NCI-H226 (cell line): Measurements from ENCODE around the gene OR10G7.

Experiments
- DNase-seq: peaks from one replicate; pipeline ENCODE4 v3.0.0-alpha.2; 2015

OR10G7 gene, protein sequence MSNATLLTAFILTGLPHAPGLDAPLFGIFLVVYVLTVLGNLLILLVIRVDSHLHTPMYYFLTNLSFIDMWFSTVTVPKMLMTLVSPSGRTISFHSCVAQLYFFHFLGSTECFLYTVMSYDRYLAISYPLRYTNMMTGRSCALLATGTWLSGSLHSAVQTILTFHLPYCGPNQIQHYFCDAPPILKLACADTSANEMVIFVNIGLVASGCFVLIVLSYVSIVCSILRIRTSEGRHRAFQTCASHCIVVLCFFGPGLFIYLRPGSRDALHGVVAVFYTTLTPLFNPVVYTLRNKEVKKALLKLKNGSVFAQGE

DNA sequence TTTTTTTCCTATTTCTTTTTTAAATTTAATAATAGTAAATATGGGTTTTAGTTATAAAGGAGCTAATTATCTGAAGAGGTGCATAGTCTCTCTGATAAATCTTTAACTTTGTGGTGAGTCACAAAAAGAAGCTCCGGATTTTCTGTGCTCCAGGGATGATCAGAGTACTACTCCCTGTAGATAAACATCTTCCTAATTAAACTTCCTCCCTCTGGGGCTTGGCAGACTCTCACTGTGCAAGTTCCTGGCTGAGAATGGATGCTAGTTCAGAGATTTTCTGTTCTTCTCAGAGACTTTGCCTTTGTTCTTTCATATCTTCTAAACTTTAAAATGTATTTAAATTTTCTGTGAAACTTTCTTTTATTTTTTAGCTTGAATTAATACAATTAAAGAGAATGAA, at the start of gene OR10G7:
Gene OR10G7 (minus strand): TSS at position 72 of the 400 bp plus-strand sequence. CDS start 2,324 bp downstream, outside the sequence.
- DNase-seq = no peak

DNA sequence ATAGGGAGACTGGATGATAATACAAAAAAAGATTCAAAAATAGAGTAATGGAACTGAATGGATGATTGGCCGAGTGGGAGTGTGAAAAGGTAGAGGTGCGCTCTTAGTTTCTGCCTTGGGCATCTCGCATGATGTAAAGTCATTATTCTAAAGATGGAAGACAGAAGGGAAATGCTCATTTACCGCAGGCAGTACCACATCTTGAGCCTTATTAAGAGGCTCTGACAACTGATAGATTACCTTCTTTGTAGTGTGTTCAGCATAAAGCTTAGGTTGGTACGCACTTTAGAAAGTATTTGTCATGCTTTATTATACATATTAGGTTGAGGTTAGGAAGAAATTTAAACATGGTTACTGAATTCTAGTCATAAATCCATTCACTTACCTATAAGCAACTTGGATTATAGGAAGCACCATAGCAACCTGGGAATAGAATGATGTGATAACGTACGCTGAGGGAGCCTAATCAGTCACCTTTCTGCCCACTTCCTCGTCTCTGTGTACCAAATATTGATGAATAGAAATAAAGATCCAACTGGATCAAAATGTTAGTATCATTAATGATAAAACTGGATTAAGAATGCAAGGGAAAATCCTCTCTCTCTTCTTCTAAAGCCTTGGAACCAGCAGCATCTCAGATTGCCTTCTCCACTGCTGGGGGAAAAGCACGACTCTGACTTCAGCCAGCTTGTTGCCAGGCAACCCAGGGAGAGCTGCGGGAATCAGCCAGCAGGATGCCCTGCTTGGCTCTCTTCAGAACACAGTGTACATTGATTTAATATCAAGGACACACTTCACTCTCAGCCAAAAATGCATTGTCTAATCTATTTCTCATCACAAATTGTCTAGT, 45.1 kb upstream of the OR10G7 start:
- no peak for DNase-seq

DNA sequence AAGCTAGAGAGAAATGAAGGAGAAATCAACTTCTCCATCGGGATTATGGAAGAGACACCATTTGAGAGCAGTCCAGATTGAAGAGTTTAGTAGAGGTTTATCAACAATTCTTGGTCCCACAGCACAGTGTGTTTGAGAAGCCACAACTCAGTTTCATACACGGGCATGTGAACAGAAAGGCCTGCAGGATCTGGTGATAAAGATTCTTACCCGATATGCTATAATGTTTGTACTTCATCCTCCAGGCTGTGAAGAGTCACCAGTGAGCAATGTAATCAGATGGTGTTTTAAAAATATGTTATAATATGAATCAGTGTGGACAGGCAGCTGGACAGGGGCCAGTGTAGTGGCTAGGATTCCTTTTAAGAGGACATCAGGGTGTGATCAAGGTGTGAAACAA, 44.5 kb upstream of the OR10G7 start:
- no peak for DNase-seq

DNA sequence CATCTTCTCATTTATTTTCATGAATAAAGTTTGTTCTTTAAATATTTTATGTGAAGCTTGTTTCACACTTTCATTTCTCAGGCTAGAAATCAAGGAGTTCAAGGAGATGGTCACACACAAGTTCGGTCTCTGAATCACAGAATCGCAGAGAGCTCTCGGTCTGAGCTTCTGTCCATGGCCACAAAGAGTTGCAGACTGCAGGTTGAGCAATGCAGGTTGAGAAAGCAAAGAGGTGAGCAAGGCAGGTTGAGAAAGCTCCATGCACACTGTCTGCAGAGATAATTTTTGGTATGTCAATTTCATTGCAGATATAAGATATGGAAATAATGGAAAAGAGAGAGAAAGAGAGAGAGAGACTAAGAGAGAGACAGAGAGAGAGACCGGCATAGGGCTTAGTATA, 41.2 kb upstream of the OR10G7 start:
- DNase-seq = no peak

DNA sequence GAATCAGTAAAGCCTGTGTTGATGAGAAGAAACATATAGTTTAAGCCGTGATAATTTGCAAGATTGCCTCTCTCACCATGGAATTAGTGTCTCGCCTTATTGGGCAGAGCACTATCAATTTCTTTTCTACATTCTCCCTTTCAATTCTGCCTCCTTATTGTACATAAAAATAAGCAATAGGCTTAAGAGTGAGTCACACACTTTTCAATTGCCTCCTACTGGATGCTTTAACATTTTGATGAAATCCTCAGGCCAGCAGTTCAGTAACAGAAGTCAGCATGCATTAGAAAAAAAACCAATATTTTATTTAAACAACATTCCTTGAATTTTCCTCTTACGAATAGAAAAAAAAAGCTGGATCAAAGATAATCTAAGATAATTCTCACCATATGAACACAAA, 40.4 kb upstream of the OR10G7 start:
- no peak for DNase-seq

DNA sequence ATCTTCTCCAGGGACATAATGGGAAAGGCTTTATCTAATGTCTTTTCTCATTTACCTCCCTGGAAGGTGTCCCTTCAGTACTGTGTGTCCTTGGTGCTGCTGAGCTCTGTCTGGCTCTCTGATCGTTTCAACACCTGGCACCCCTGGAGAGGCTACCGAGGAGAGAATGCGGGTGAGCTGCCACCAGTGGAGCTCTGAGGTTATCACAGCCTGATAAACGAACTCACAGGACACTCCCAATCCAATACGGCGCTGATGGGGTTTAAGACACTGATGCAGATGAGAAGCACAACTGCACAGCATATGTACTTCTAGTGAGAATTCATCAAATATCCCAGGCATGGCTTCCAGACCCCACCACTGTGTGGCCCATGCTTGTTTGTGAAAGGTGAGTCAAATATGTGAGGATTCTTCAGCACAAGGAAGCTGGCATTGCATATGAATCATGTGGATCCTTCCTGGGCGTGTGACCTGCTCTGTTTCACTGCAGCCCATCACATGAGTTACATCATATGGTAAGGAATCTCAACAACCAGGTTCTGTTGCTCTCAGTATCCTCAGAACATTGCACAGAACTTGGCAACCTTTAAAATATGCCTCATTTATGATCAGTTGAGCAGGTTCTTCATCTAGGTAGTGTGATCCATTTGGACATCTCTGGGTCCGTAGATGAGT, 39.3 kb upstream of the OR10G7 start:
- no peak for DNase-seq

DNA sequence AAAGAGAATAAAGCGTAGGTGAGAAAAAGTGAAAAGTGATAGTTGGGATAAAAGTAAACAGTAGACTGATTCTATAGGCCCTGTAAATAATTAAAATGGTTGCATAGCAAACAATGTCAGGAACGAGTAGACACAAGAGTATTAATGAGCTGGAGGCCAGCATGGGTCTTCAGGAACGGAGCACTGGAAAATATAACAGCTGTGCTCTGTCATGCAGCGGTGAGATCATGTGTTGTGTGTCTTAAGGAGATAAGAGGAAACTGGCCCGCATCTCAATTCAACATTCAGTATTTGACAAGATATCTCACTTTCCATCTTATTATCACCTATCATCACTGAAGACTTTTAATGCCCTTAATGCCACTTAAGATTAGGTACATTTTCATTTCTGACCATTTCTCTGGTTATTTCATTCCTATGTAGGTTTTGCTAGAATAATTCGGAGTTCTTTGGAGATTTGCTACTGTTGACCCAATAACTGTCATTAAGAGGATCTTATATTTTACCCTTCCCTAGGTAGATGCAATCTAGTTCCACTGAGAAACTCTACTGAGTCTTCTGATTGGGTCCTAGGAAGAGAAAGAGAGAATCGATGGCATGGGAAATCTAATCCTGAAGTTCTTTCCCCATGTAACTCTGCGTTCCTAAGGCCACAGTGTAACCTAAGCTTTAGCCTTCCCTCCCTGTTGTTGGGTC, 38.7 kb upstream of the OR10G7 start:
- DNase-seq = no peak

DNA sequence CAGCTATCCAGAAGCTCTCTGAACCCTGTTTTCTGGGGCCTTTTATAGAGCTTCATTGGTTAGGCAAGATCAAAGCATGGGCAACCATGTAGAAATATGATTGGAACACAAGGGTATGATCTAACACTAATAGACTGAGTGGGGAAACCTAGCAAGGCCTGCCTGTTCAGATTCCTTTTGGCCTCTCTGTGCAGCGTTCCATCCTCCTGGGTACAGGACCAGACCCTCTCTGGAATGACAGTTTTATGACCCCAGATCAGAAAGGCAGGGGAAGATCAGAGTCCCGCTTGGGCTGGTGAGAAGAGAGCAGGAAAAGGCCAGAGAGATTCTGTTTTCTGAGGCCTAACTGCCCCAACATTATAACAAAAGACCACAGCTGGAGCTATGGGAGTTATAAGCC, 37.5 kb upstream of the OR10G7 start:
- no peak for DNase-seq

DNA sequence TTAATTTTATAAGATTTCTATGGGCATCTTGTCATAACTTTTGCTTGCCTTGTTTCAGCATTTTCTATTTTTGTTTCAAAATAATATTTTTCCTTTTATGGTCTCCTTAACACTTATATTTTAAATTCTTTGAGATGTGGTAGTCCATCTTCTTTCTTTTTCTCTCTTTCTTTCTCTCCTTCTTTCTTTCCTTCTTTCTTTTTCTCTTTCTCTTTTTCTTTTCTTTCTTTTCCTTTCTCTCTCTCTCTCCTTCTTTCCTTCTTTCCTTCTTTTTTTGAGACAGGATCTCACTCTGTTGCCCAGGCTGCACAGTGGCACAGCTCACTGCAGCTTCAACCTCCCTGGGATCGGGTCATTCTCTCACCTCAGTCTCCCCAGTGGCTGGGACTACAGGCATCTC, 36.1 kb upstream of the OR10G7 start:
- no peak for DNase-seq

DNA sequence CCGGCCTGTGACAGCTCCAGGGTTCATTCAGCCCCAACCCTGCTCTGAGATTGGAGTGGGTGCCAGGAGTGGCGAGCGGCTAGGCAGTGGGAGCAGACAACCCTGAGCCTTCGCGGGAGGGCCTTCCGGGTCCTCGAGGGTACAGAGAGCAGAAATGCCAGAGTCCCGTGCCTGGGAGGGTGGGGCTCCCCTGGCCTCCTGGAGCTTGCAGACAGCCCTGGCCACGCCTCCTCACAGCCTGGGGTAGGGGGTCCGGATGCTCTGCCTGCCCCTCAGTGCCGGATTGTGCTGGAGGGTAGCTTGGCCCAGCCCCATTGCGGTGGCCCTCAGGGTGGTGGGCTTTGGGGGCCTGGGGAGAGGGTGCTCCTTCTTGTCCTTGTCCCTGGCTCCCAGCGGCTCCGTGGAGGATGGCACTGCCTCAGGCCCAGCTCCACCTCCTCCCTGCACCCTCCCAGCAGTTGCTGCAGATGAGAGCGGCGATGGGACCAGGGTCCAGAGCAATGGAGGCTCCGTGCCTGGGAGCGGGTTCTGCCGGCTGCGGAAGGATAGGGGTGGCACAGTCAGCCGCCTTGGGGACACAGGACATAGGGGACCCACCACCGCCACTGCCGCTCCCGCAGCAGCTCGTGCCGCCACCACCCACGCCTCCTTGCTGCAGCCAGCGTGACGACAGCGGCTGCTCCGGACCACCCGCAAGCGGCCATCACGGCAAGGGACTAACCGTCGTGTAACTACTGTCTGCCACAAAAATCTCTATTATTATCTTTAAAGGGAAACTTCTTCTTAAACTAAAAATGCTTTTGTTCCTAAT, 34.9 kb upstream of the OR10G7 start:
- DNase-seq = no peak

DNA sequence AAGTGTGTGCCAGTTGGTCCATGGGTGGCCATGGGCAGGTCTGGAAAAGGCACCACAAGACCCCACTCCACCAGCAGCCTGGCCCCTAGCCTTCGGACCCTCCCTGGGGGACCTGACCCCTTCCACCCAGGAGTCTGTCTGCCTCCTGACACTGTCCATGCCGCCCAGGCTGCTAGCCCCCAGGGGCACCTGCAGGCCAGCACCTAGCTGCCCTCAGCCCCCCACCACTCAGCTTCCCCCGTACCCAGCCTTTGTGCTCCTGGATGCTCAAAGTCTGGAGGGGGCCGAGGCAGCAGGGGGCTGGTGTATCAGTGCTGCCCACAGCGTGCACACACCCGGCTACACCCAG, 34.3 kb upstream of the OR10G7 start:
- DNase-seq = no peak

DNA sequence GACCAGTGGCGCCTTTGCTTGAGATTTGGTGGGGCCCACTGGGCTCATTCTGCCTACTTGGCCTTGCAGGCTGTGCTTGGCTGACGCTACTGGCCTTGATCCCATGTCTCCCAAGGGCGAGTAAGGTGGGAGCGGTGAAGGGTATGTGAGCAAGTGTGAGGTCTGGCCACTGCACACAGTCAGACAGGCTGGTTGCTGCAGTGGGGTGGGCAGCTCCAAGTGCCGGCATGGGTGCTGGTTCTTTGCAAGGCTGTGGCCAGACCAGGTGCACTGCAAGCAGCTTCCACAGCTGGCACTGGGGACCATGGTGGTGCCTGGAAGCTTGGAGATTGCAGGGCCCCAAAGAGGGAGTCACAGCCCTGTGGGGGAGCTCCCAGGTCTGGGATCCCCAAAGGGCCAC, 33.4 kb upstream of the OR10G7 start:
- DNase-seq = no peak

DNA sequence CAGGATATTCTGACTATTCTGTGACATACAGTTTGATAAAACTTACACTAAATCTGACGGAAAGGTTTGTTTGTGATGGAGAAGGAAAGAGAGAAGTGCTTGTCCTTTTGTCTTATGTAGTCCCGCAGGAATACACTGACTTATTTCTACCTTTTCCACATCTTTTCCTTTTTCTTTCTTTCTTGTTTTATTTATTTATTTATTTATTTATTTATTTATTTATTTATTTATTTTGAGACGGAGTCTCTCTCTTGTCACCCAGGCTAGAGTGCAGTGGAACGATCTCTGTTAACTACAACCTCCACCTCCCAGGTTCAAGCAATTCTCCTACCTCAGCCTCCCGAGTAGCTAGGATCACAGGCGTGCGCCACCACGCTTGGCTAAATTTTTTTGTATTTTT, 31.0 kb upstream of the OR10G7 start:
- no peak for DNase-seq

DNA sequence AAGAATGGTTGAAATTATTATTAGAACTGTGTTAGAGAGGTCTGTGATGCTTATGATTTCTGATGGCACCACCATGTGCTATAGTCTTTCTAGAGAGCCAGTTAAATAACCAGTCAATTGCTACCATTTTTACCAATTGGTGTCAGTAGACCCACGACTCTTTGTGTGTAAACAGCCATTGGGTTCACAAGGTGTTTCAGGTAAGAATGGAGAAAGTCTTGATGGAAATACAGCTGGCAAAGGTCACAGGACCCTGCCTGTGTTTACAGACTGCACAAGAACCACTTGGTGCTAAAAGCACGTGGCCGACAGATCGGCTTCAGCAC, 30.5 kb upstream of the OR10G7 start:
- DNase-seq = no peak

DNA sequence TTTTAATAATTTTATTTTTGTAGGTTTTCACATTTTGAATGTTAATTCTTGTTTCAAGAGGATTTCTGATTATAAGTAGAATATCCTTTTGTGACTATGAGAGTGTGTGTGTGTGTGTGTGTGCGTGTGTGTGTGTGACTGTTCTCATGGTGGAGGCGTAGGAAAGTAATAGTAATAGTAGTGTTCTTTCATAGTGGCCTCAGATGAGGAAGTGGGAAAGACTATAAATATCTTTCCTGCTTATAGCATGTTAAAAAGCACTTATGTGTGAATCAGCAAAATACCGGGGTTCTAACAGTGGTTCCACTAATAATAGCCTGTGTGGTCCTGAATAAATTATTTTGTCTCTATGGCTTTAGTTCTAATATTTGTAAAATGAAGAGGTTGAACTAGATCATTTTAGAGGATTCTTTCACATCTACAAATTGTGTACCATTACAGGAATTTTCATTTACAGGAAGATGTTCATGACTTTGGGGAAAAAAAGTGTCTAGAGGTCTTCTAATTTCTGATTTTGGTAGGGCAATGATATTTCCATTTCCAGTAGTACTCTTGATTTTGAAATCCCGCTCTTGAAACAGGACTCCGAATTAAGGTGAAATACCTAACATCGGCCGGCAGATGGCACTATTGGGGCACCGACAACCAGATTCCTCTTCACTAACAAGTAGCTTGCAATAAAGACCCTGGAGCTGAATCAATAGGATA, 29.9 kb upstream of the OR10G7 start:
- DNase-seq = no peak

DNA sequence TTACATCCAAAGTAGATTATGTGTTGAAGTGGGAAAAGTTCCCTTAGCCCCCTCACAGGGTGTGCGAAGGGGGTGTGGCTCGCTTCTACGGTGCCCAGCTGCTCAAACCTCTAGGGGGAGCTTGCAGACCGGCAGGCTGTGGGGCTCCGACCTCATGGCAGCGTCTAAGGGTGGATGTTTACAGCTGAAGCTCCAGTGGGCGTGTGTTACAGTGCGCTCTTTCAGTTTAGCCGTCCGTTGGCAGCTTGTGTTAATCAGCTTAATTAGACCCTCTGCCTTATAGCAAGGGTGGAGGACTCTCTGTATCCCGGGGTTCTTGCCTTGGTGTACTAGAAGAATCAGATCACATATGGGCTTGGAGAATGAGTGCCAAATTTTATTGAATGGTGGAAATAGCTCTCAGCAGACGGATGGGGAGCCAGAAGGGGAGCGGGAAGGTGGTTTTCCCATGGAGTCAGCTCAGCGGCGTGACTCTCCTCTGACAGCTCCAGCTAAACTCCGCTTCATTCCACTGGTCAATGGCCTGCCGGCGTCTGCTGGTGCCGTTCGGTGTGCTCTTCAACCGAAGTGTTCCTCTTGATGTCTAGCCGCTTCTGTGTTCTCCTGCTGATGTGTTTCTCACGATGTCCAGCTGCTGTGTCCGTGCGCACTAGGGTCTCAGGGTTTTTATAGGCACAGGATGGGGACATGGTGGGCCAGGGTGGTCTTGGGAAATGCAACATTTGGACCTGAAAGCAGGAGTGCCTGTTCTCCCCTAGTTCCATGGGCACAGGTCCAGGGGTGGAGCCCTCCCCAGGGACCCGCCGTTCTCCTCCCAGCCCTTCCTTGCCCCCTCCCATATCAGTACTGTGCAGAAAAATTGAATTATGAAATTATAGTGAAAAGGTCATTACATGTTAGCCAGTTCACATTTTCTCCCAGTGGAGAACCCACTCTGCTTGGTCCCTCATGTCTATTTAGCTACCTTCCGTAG, 28.6 kb upstream of the OR10G7 start:
- DNase-seq = peak; percentile 4

DNA sequence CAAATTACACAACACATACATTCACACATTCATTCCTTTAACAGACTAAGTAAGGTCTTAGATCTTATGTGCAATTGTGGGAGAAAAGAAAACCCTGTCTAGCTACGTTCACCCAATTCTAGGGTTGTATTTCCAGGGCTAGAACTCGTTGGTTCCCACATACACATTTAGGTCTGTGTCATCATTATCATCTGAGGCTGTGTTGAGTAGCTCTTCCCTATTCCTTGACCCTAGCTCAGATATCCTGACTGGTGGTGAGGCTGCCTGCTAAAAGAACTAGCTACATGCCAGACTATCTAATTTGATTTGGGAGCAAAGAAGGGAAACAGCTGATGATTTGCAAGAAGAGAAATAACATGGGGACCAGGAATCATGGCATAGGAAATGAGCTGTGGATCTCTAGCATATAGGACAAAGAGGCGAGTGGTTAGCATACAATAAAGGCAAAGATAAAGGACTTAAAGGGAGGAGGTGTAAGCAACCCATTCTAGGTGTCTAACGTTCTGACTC, 27.5 kb upstream of the OR10G7 start:
- no peak for DNase-seq

DNA sequence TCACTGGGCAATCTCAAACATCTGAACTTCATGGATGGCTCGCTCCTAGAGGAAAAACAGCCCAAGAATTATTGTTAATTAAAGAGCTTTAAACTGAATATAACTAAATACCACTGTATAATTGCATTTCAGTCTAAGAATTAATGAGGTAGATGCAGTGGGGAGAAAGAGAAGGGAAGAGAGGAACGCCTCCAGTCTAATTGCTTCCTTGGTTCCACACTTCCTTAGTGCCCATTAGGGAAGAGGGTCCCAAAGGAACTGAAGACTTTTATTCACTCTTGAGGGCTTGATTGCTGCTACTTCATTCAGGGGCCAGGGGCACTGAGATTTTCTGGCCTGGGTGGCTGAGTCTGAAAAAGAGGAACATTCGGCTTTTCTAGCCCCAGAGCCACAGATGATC, 11.8 kb upstream of the OR10G7 start:
- no peak for DNase-seq

DNA sequence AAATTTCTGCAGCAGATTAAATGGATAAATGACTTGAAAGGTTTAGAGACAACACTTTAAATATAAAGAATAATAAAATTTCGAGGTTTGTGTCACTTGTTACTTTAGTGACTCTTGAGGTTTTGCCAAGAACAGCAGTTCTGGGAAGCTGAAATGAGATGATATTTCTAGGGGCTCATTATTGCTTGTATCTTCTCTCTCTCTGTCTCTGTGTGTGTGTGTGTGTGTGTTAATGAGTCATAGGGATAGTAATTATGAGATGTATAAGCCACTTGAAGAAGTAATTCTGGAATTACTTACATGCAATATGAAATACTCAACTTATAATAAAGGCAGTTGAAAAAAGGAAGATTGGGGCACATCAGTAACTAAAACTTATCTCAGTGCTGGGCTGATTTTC, 9.6 kb upstream of the OR10G7 start:
- DNase-seq = no peak

DNA sequence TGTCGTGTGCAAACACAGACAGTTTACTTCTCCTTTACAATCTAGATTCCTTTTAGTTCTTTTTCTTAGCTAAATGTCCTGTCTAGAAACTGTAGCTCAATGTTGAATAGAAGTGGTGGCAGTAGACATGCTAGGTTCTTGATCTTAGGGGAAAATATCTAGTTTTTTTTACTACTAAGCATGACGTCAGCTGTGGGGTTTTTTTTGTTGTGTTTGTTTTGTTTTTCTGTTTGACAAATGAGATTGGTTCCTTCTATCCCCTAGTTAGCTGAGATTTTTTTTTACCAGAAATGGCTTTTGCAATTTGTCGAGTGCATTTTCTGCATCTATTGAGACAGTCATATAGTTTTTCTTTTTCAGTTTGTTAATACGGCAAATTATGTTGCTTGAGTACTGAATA, 2.3 kb upstream of the OR10G7 start:
- no peak for DNase-seq

DNA sequence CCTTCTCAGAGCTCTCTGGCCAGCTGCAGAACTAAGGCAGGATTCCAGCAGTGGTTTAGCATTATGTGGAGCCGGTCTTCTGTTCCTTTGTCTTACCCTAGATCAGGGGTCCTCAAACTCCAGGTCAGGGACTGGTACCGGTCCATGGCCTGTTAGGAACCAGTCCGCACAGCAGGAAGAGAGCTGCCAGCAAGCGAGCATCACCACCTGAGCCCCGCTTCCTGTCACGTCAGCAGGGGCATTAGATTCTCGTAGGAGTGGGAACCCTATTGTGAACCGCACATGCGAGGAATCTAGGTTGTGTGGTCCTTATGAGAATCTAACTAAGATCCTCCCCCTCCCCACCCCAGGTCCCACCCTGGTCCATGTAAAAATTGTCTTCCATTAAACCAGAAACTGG, 1.6 kb downstream of the OR10G7 start:
- DNase-seq = no peak
